ENCODE data around the gene NBEAL2.

DNA sequence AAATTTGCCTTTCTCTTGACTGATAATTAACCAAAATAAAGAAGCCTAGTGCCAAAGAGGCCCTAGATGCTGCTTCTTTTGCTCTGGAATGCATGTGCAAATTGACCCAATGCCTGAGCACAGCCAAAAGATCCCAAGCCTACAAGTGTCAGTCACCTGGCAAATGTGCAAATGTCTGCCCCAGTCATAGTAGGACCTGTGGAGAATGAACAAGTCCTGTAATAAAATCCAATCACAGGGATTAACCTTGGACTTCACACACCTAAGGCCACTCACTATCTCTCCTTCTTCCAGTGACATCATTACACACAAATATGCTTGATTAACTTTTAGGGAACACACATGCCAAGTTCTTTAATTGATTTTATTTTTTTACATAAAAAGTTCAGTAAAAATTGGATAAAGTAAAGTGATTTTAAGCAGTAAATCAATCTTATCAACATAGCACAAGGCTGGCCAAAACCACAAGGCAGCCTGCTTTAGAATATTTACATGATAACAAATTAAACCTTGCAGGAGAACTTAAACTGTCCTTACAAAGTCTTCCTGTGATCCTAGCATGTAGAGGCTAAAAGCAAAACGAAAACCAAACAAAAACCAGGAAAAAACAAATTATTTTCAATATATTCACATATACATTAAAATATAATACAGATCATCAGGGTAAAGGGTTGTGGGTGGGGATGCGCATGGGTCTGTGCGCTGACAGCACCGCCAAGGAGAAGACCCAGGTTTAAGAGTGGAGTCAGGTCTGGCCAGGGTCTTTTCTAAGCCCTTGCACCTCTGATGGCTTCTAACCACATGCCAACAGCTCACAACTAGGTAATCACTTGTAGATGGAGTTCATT lies 36.8 kb downstream of the NBEAL2 start:
- no peak for TF ChIP-seq TAF7 (optimal IDR thresholded peaks at IDR 0.05; ENCODE audit: borderline replicate concordance, low read depth, low read length)
- no peak for TF ChIP-seq GTF2F1 (IDR thresholded peaks at IDR 0.05; ENCODE audit: borderline replicate concordance, low read depth, low read length)
